Right atrium auricular region (tissue), 2 donors: Measurements from ENCODE around the gene MYO1H. TPM values are rescaled to one million over a fixed set of nuclear protein-coding genes. Genes with fewer than 3 reads are reported as not detected.
"Not testable (repeated sequence)": the region's sequence is repeated elsewhere in the genome, so short reads cannot be mapped to it uniquely, and the experiment has no call there.

Source experiments
- DNase-seq: peaks from one replicate; pipeline ENCODE4 v3.0.0-alpha.2; 2019; ENCODE audit warnings: low spot score
- H3K27ac ChIP-seq, 2 donors: fragments of 200-600 bp; sonication (generic); 1 replicate in 1 of 2; 2 replicates in 1 of 2; pipeline ENCODE4 v1.5.1; 2016 to 2019
- H3K27me3 ChIP-seq, 2 donors: fragments of 200-600 bp; sonication (generic); one replicate each; pipeline versions ENCODE4 v1.5.1 to v1.6.0; 2017 to 2019
- H3K36me3 ChIP-seq: fragments of 200-600 bp; sonication (generic); one replicate; pipeline ENCODE4 v1.5.1; 2016
- H3K4me1 ChIP-seq, 2 donors: fragments of 200-600 bp; sonication (generic); one replicate each; pipeline versions ENCODE4 v1.5.1 to v1.6.0; 2017 to 2019
- H3K4me3 ChIP-seq, 2 donors: fragments of 200-600 bp; sonication (generic); 1 replicate in 1 of 2; 2 replicates in 1 of 2; pipeline ENCODE4 v1.5.1; 2017 to 2019; ENCODE audit warnings: mild to moderate bottlenecking in 1 of 2, moderate library complexity in 1 of 2
- H3K9me3 ChIP-seq, 2 donors: fragments of 200-600 bp; sonication (generic); one replicate each; pipeline ENCODE4 v1.5.1; 2019
- total RNA-seq, 2 donors: library from RNA; depleted of rRNA; stranded (reverse); fragments of >200 nt; gene quantifications; one replicate each; pipeline ENCODE4 v1.1.0, GENCODE V29; 2016
- TF ChIP-seq, protein P1 (sequence below), 2 donors: fragments of 200-600 bp; sonication (generic); IDR thresholded peaks; one replicate each; pipeline ENCODE4 v1.5.1; 2019; ENCODE audit warnings: antibody characterized with exemption in 2 of 2

Gene MYO1H
- total RNA-seq, 2 donors from 2014 or later: 0.16 to 0.63 TPM

- H3K27ac ChIP-seq: peak overlapping the region; percentile 94 to 99
- H3K36me3 ChIP-seq: peaks cover 10% of the 10 kb centered on the region
Measured at GRCh38 chr12:109466305-109466704, 118.6 kb downstream of the MYO1H start.

GRCh38 chr12:109466821-109467220 lies 119.1 kb downstream of the MYO1H start:
- Histone ChIP-seq H3K27ac (peak overlapping the region; percentile 94 to 99), H3K9me3 (no peaks in the 10 kb centered on the region), H3K27me3 (no peaks in the 10 kb centered on the region), H3K4me3 (no peak overlapping the region), H3K4me1 (peaks cover 0 to 80% of the 10 kb centered on the region in 2 donors), H3K36me3 (peaks cover 10% of the 10 kb centered on the region)
- TF ChIP-seq, protein P1, sequence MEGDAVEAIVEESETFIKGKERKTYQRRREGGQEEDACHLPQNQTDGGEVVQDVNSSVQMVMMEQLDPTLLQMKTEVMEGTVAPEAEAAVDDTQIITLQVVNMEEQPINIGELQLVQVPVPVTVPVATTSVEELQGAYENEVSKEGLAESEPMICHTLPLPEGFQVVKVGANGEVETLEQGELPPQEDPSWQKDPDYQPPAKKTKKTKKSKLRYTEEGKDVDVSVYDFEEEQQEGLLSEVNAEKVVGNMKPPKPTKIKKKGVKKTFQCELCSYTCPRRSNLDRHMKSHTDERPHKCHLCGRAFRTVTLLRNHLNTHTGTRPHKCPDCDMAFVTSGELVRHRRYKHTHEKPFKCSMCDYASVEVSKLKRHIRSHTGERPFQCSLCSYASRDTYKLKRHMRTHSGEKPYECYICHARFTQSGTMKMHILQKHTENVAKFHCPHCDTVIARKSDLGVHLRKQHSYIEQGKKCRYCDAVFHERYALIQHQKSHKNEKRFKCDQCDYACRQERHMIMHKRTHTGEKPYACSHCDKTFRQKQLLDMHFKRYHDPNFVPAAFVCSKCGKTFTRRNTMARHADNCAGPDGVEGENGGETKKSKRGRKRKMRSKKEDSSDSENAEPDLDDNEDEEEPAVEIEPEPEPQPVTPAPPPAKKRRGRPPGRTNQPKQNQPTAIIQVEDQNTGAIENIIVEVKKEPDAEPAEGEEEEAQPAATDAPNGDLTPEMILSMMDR (IDR thresholded peaks at IDR 0.05): no peak
- no peak for DNase-seq

More at GRCh38 chr12:109466305-109466704, 118.6 kb downstream of the MYO1H start:
- H3K9me3 ChIP-seq: no peaks in the 10 kb centered on the region
- no peaks in the 10 kb centered on the region for H3K27me3 ChIP-seq
- H3K4me3 ChIP-seq: no peak overlapping the region
- no peak for DNase-seq
- H3K4me1 ChIP-seq: peaks cover 0 to 86% of the 10 kb centered on the region in 2 donors
- TF ChIP-seq, protein P1 (IDR thresholded peaks at IDR 0.05): no peak

GRCh38 chr12:109467978-109468676 lies 120.4 kb downstream of the MYO1H start:
- H3K4me3 ChIP-seq: no peak overlapping the region
- H3K36me3 ChIP-seq: peaks cover 10% of the 10 kb centered on the region
- H3K9me3 ChIP-seq: no peaks in the 10 kb centered on the region
- H3K27me3 ChIP-seq: no peaks in the 10 kb centered on the region
- H3K27ac ChIP-seq: peak overlapping the region; percentile 94 to 99
- no peak for DNase-seq
- TF ChIP-seq, protein P1 (IDR thresholded peaks at IDR 0.05): no peak
- peaks cover 0 to 79% of the 10 kb centered on the region in 2 donors for H3K4me1 ChIP-seq

- H3K4me1 ChIP-seq: peaks cover 0 to 74% of the 10 kb centered on the region in 2 donors
- no peaks in the 10 kb centered on the region for H3K27me3 ChIP-seq
- no peak overlapping the region for H3K27ac ChIP-seq
- H3K9me3 ChIP-seq: no peaks in the 10 kb centered on the region
- H3K4me3 ChIP-seq: no peak overlapping the region
- H3K36me3 ChIP-seq: peaks cover 10% of the 10 kb centered on the region
- TF ChIP-seq, protein P1 (IDR thresholded peaks at IDR 0.05): no peak
- no peak for DNase-seq
Measured at GRCh38 chr12:109469517-109469916, 121.8 kb downstream of the MYO1H start.

DNA sequence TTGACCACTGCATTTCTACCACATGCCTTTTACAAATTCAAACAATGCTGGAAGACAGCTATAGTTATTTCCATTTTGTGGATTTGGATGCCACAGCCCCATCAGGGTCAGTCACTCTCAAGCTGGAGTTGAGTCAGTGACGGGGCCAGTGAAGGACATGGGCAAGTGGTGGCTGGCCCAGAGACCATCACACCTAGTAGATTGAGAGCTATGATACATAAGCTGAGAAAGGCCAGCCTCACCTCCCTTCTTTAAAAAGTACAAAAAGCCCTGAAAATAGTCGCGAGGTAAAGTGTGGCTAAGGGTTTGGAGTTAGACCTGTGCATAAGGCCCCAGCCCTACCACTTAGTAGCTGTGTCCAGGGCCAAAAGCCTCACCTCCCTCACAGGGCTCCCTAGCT lies 125.3 kb downstream of the MYO1H start:
- Histone ChIP-seq H3K4me3 (no peak overlapping the region), H3K36me3 (peaks cover 10% of the 10 kb centered on the region), H3K27ac (peak overlapping the region in 1 of 2 donors; percentile 51), H3K9me3 (no peaks in the 10 kb centered on the region), H3K27me3 (no peaks in the 10 kb centered on the region), H3K4me1 (peaks cover 0 to 60% of the 10 kb centered on the region in 2 donors)
- TF ChIP-seq, protein P1 (IDR thresholded peaks at IDR 0.05): no peak
- no peak for DNase-seq

- Histone ChIP-seq H3K4me1 (peaks cover 0 to 62% of the 10 kb centered on the region in 2 donors), H3K27ac (peak overlapping the region in 1 of 2 donors; percentile 51)
Measured at GRCh38 chr12:109473526-109474270, 126.0 kb downstream of the MYO1H start.

More at GRCh38 chr12:109473526-109474270, 126.0 kb downstream of the MYO1H start:
- H3K4me3 ChIP-seq, H3K27me3 ChIP-seq, H3K9me3 ChIP-seq, H3K36me3 ChIP-seq, DNase-seq: not testable (repeated sequence)
